Measurements from ENCODE around the gene FNDC3B.
A peak's percentile ranks its signal among the peaks of the same experiment; 100 is the strongest.

The FNDC3B gene

GRCh38 chr3:172029425-172030098, 9.8 kb upstream of the FNDC3B start:
- no peak overlapping the region for H3K4me3 ChIP-seq (ENCODE audit: low read depth, low read length)
- TF ChIP-seq MAX (IDR thresholded peaks at IDR 0.05; ENCODE audit: low read depth, low read length) = peak; percentile 59
- no peak for TF ChIP-seq MYC (IDR thresholded peaks at IDR 0.05; ENCODE audit: low read depth, low read length)
- peak; percentile 85 for DNase-seq (ENCODE audit: low read depth)

- DNase-seq (ENCODE audit: low read depth) = no peak
- TF ChIP-seq MAX (IDR thresholded peaks at IDR 0.05; ENCODE audit: low read depth, low read length) = no peak
- TF ChIP-seq POLR2A (IDR thresholded peaks at IDR 0.05; ENCODE audit: extremely low read depth, insufficient read length) = no peak
- TF ChIP-seq MYC (IDR thresholded peaks at IDR 0.05; ENCODE audit: low read depth, low read length) = no peak
- TF ChIP-seq CTCF (IDR thresholded peaks at IDR 0.05; ENCODE audit: low read depth, low read length) = no peak
- H3K4me3 ChIP-seq (ENCODE audit: low read depth, low read length) = no peak overlapping the region
These were observed 9.2 kb upstream of the FNDC3B start for GRCh38 chr3:172030181-172030580.

- no peak overlapping the region for H3K4me3 ChIP-seq (ENCODE audit: low read depth, low read length)
- DNase-seq (ENCODE audit: low read depth) = no peak
- no peak for TF ChIP-seq MAX (IDR thresholded peaks at IDR 0.05; ENCODE audit: low read depth, low read length)
- no peak for TF ChIP-seq MYC (IDR thresholded peaks at IDR 0.05; ENCODE audit: low read depth, low read length)
- no peak for TF ChIP-seq POLR2A (IDR thresholded peaks at IDR 0.05; ENCODE audit: extremely low read depth, insufficient read length)
- no peak for TF ChIP-seq CTCF (IDR thresholded peaks at IDR 0.05; ENCODE audit: low read depth, low read length)
These were observed 7.4 kb upstream of the FNDC3B start for GRCh38 chr3:172031996-172032395.

- no peak for DNase-seq (ENCODE audit: low read depth)
- no peak overlapping the region for H3K4me3 ChIP-seq (ENCODE audit: low read depth, low read length)
- TF ChIP-seq MYC (IDR thresholded peaks at IDR 0.05; ENCODE audit: low read depth, low read length) (no peak), CTCF (IDR thresholded peaks at IDR 0.05; ENCODE audit: low read depth, low read length) (no peak)
These were observed 6.0 kb upstream of the FNDC3B start for GRCh38 chr3:172033396-172033795.

DNA sequence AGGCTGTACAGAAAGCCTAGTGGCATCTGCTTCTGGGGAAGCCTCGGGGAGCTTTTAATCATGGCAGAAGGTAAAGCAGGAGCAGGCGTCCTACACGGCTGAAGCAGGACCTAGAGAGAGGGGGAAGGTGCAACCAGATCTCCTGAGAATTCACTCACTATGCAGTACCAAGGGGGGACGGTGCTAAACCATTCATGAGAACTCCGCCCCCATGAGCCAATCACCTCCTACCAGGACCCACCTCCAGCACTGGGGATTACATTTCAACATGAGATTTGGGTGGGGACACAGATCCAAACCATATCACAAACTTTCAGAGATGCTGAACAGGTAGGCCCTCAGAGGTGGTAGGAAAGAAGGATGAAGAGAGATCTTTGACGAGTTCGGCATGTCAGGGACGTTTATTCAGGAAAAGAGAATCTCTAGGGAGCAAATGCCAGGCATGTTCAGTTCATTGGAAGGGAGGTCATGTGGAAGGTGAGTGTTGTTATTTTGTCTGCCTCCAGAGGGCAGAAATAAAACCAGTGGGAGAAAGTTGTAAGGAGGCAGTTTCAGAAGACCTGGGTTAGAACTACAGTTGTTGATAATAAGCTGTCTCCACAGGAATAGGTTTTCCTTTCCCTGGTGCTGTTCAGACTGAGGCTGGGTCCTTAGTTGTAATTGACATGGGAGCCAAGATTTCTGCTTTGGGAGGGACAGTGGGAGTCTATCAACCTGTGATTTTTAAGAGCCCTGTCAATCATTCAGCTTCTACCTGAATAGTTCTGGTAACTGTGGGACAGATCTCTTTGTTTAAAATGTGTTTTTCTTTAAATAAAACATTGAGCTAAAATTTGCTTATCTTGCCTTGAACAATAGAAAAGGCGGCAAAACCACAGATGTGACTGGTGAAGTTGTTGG, 4.3 kb upstream of the FNDC3B start:
- peak; percentile 58 for DNase-seq (ENCODE audit: low read depth)
- TF ChIP-seq POLR2A (IDR thresholded peaks at IDR 0.05; ENCODE audit: extremely low read depth, insufficient read length) = no peak
- TF ChIP-seq MYC (IDR thresholded peaks at IDR 0.05; ENCODE audit: low read depth, low read length) = no peak
- TF ChIP-seq CTCF (IDR thresholded peaks at IDR 0.05; ENCODE audit: low read depth, low read length) = peak; percentile 23
- TF ChIP-seq MAX (IDR thresholded peaks at IDR 0.05; ENCODE audit: low read depth, low read length) = no peak
- H3K4me3 ChIP-seq (ENCODE audit: low read depth, low read length) = no peak overlapping the region

DNA sequence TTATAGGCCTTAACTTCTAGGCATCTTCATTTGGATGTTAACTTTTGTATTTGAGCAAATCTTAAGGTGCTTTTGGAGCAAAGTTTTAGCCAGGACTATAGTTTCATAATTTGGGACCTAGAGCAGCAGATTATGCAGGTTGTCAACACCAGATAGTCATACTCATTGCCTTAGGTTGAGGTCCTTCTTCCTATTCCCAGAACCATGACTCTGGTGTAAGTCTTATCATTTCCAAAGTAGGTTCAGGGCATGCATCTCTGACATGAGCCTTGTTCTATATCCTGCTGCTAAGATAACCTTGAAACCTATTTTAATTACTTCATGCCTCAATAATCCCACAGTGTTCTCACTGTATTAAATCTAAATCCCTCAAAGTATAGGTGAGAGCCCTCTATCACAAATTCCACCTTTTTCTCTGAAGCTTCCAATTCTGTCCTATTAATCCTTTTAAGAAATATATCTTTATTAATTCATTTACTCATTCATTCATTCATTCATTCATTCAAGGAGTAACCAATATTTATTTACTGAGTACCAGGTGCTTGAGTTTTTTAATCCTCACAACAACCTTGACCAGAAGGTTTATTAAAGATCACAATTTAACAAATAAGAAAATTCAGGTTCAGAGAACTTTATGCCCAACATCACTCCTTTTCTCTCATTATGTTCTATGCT, 2.7 kb upstream of the FNDC3B start:
- H3K4me3 ChIP-seq (ENCODE audit: low read depth, low read length) = no peak overlapping the region
- no peak for DNase-seq (ENCODE audit: low read depth)
- TF ChIP-seq CTCF (IDR thresholded peaks at IDR 0.05; ENCODE audit: low read depth, low read length) (no peak), POLR2A (IDR thresholded peaks at IDR 0.05; ENCODE audit: extremely low read depth, insufficient read length) (no peak), MAX (IDR thresholded peaks at IDR 0.05; ENCODE audit: low read depth, low read length) (no peak), MYC (IDR thresholded peaks at IDR 0.05; ENCODE audit: low read depth, low read length) (no peak)
